Measurements from ENCODE around the gene ABTB2.

GRCh38 chr11:34160791-34161190 is 197.0 kb downstream of the ABTB2 start:
- TF ChIP-seq POLR2A (IDR thresholded peaks at IDR 0.05) (no peak), CTCF (IDR thresholded peaks at IDR 0.05) (no peak), EP300 (IDR thresholded peaks at IDR 0.05) (no peak)

Measured in upper lobe of left lung (tissue), 4 donors.